Stimulated activated CD4-positive, alpha-beta T cell treated with anti-CD3 and anti-CD28 coated beads, Interleukin-1b, Interleukin-23, amount 100 ng/mL, for 1 hour (primary cell): ENCODE data around the gene TOP2A.

Experiments used
- DNase-seq, 2 donors: peaks; one replicate each; pipeline ENCODE4 v3.0.0-alpha.2; 2020; ENCODE audit warnings: low read depth in 2 of 2

Gene TOP2A

GRCh38 chr17:40417609-40418427, at the start of gene TOP2A:
TSS of gene TOP2A (minus strand) at chr17:40417896. CDS start at chr17:40417791, 105 bp downstream.
- peak; percentile 89 to 92 for DNase-seq

DNA sequence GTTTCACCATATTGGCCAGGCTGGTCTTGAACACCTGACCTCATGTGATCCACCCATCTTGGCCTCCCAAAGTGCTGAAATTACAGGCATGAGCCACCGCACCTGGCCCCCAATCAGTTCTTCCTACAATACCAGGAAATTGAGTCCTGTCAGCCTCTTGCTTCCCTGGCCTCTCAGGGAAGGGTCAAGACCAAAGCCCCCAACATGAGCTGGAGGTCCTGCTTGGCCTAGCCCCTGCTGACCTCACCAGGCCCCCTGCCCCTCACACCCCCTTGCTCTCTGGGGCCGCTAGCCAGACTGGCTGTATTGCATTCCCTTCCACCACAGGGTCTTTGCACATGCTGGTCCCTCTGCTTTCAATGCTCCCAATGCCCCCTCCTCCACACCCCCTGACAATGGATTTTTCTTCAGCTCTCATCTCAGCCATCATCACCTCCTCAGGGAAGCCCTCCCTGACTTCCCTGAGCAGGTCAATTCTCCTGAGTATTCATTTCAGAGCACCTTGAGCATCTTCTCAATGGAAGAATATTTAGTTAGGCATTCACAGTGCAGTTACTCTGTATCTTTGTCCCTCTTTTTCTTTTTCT, 49.7 kb upstream of the TOP2A start:
- no peak for DNase-seq

GRCh38 chr17:40466298-40466971, 48.7 kb upstream of the TOP2A start:
- DNase-seq: no peak

DNA sequence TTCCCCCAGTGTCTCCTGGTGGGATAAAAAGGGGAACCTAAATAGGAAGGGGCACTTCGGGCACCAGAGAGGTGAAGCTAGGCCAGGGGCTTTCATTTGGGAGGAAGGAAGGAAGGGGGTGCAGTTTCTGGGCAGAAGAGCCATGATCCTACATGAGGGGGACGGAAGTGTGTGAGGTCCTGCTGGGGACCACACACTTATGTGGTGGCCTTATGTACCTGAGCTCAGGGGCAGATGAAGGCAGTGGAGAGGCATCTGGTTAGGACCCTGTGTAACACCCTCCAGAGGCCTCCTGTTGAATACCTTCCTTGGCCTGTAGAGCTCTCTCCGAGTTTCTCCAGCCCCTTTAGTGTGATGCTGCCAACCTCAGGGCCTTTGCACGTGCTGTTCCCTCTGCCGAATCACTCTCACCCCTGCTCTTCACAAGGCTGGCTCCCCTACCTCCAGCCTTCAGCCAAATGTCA, 46.7 kb upstream of the TOP2A start:
- DNase-seq: no peak

GRCh38 chr17:40463122-40463550, 45.4 kb upstream of the TOP2A start:
- DNase-seq: no peak

DNA sequence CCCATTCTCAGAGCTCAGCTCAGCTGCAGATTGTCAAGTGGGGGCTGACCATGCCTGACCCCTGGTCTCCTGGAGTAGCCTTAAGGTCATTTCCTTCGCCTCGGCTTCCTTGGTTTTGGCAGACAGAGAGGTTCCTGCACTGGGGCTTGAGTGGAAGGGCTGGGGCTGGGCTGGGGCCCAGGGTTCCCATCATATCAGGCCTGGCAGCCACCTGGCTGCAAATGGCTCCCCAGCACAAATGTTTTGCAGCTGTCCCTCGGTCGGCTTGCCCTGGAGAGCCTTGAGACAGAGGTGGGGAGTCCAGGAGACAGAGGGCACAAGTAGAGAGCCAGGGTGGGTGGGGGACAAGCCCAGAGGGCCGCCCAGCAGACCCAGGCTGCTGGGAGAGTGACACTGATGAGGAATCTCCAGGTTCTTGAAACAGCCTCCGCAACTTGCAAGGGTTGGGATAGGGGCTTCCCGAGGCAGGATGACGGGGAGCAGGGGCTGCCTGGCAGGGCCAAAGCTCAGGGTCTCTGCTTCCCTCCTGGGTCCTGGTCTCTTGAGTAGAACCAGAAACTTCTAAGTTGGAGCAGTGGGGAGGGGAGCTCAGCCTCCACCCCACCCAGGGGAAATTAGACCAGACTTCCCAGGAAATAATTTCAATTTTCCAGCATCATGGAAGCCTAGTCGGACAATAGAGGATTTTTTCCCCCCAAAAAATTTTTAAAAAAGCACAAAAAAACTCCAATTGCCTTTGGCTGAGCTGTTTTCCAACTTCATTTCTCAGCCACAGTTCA, 44.8 kb upstream of the TOP2A start:
- no peak for DNase-seq

DNA sequence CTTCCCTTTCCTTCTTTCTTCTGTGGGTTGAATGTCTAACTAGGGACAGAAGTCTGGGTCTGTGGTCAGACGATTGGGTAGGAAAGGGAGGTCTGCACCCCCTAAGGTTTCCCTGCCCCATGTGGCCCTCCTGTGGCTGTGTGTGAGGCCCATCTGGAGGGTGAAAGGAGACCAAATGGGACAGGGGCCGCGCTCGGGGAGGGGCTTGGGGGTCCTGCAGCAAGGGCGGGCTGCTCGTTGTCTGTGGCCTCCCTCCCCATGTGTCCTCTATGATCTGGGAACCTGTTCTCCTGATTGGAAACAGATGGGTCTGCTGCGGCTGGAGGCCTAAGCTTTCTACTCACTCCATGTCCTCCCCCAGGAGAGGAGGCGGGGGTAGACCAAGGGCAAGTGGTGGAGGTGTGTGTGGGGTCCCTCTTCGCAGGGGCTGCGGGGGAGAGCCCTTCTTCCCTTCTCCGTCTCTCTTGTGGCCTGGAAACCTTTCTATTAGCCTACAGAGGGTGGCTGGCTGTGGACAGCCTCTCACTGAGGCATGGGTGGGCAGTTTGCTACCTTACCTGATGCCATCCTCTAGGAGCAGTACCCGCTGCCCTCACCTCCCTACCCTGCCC, 44.1 kb upstream of the TOP2A start:
- DNase-seq: no peak

DNA sequence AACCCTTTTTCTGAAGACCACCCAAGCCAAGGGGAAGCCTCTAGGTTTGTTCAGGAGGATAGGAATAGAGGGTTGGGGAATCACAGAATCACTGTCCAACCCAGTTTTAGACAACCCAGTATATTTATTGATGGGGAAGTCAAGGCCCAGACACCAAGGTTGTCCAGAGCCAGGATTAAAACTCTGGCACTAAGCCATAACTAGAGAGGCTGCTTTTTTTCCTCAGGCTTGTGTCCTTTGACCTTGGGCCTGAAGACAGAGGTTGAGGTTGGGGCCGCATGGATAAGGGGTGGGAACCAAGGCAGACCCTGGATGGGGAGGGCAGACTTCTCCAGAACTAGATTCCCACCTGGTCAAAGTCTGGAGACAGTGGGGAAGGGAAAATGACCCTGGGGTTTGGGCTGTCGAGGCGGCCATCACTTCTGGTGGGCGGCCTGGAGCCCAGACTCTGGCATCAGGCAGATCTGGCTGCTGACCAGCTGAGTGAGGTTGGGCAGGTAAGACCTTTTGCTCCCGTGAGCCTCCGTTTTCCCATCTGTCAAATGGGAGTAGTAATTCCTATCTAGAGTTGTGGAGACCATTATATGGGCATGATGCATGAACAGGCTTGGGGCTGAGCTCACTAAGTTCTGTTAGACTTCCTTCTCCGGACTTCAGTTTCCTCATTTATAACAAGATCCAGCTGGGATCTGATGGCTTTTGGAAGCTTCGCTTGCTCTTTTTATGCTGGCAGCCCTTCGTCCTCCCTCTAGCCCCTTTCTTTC, 43.5 kb upstream of the TOP2A start:
- no peak for DNase-seq

GRCh38 chr17:40460604-40460967, 42.9 kb upstream of the TOP2A start:
- no peak for DNase-seq

GRCh38 chr17:40459636-40460603, 42.2 kb upstream of the TOP2A start:
- no peak for DNase-seq

GRCh38 chr17:40458851-40459482, 41.3 kb upstream of the TOP2A start:
- DNase-seq: no peak

DNA sequence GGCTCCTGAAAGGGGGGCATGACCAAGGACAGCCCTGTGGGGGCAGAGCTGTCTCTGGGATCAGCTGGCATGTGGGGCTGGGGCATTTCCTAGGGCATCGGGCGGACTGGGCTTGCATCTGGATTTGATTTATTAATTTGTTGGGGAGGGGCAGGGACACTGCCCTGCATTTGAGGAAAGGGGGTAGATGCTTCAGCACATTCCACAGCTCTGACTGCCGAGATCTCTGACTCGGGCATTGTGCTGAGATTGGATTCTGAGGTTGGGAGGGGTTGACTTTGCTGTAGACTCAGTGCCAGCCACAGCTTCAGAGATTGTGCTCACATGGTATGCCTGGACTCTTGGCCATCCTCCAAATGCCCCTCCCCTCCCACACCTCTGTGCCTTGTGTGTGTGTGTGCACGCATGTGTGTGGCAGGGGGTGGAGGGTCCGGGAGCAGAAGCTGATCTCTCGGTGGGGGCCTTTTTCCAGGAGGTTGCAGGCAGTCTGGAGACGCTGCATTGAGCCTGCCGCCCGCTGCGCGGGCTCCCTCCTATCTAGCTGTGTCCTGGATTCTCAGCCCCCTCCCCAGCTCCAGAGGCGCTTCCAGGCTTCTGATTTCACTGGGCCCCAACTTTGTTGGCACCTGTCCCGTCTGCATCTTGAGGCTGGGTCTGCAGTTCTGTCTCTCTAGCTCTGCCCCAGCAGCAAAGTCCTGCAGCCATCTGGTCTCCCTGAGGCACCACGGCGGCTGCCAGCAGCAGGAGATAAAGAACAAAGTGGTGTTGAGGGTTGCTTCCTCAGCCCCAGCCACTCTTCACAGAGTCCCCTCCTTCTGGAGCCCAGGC, 40.5 kb upstream of the TOP2A start:
- no peak for DNase-seq

- no peak for DNase-seq
These were observed 39.7 kb upstream of the TOP2A start for GRCh38 chr17:40457369-40457768.

- no peak for DNase-seq
These were observed 38.8 kb upstream of the TOP2A start for GRCh38 chr17:40456396-40456951.

GRCh38 chr17:40454613-40454995, 36.9 kb upstream of the TOP2A start:
- DNase-seq: no peak

GRCh38 chr17:40453881-40454612, 36.4 kb upstream of the TOP2A start:
- DNase-seq: no peak

- no peak for DNase-seq
These were observed 35.3 kb upstream of the TOP2A start for GRCh38 chr17:40452921-40453378.
